ENCODE data around the gene GLRA3. TPM values are rescaled to one million over a fixed set of nuclear protein-coding genes. Genes with fewer than 3 reads are reported as not detected.

The GLRA3 gene
- total and polyA plus RNA-seq, 2 donors (not counting 3 experiments of a cell fraction or from before 2014, with no cell fraction given) = not detected

- ChIA-PET CTCF (no interaction called here), POLR2A (no interaction called here)
- no peak overlapping the region for H3K27ac ChIP-seq (ENCODE audit: insufficient read depth, low read depth, low read length)
- H3K4me2 ChIP-seq (ENCODE audit: insufficient read depth, low read length) = no peak overlapping the region
- H2AFZ ChIP-seq (ENCODE audit: low read depth, low read length) = no peak overlapping the region
- no peaks in the 10 kb centered on the region for H3K4me1 ChIP-seq (ENCODE audit: control insufficient read depth, extremely low read depth, insufficient read depth, low read length)
- H3K9me3 ChIP-seq (replicated peaks; ENCODE audit: control insufficient read depth, insufficient read depth, low read length) = no peaks in the 10 kb centered on the region
- intact Hi-C loops (cut with micrococcal nuclease) = no loop called here
- no peak overlapping the region for H3K9ac ChIP-seq (replicated peaks; ENCODE audit: extremely low read depth, insufficient read depth, low read length)
- H3K9me1 ChIP-seq (replicated peaks; ENCODE audit: control insufficient read depth, extremely low read depth, insufficient read depth, low read length) = no peaks in the 10 kb centered on the region
- no TSS peak for BruUV-seq (replicated peaks)
- no peak overlapping the region for H3K4me3 ChIP-seq (replicated peaks in 1 of 3; ENCODE audit: insufficient read depth in 1 of 3, low read depth in 1 of 3, low read length in 3 of 3)
- dilution Hi-C loops (cut with MboI; ENCODE audit: extremely low pct_ligation_motif_present, low sequenced_read_pairs) = no loop called here
- DNase-seq (ENCODE audit: low read depth, low spot score) (no peak), FAIRE-seq (no peak)
- H3K27me3 ChIP-seq (ENCODE audit: control insufficient read depth in 2 of 2, insufficient read depth in 2 of 2, low read length in 2 of 2) = no peaks in the 10 kb centered on the region
- TF ChIP-seq POLR2AphosphoS5 (IDR thresholded peaks at IDR 0.05; ENCODE audit: insufficient read depth, low read depth, low read length) (no peak), EZH2 (IDR thresholded peaks at IDR 0.05; ENCODE audit: borderline replicate concordance, low read depth, low read length, severe bottlenecking) (no peak), JUN (IDR thresholded peaks at IDR 0.05; ENCODE audit: borderline replicate concordance, insufficient read depth, insufficient read length, low read depth) (no peak), MAX (IDR thresholded peaks at IDR 0.05; ENCODE audit: insufficient read depth, insufficient read length) (no peak), MYC (IDR thresholded peaks at IDR 0.05; ENCODE audit: low read depth, low read length) (no peak), POLR2A (IDR thresholded peaks at IDR 0.05; ENCODE audit: low read depth, low read length) (no peak)
- H3K36me3 ChIP-seq (ENCODE audit: control insufficient read depth in 2 of 2, extremely low read depth in 1 of 2, insufficient read depth in 2 of 2, low read length in 2 of 2) = no peaks in the 10 kb centered on the region
- no peaks in the 10 kb centered on the region for H4K20me1 ChIP-seq (replicated peaks; ENCODE audit: control insufficient read depth, extremely low read depth, insufficient read depth, low read length)
- H3K79me2 ChIP-seq (ENCODE audit: control insufficient read depth, insufficient read depth, low read length) = no peaks in the 10 kb centered on the region
Measured at GRCh38 chr4:174697896-174698295, 131.2 kb downstream of the GLRA3 start.

GRCh38 chr4:174697202-174697601 is 131.8 kb downstream of the GLRA3 start:
- Histone ChIP-seq H3K27me3 (ENCODE audit: control insufficient read depth in 2 of 2, insufficient read depth in 2 of 2, low read length in 2 of 2) (no peaks in the 10 kb centered on the region), H3K79me2 (ENCODE audit: control insufficient read depth, insufficient read depth, low read length) (no peaks in the 10 kb centered on the region), H3K4me3 (replicated peaks in 1 of 3; ENCODE audit: insufficient read depth in 1 of 3, low read depth in 1 of 3, low read length in 3 of 3) (no peak overlapping the region), H3K27ac (ENCODE audit: insufficient read depth, low read depth, low read length) (no peak overlapping the region), H2AFZ (ENCODE audit: low read depth, low read length) (no peak overlapping the region), H3K4me2 (ENCODE audit: insufficient read depth, low read length) (no peak overlapping the region), H3K9ac (replicated peaks; ENCODE audit: extremely low read depth, insufficient read depth, low read length) (no peak overlapping the region), H3K36me3 (ENCODE audit: control insufficient read depth in 2 of 2, extremely low read depth in 1 of 2, insufficient read depth in 2 of 2, low read length in 2 of 2) (no peaks in the 10 kb centered on the region), H3K9me3 (replicated peaks; ENCODE audit: control insufficient read depth, insufficient read depth, low read length) (no peaks in the 10 kb centered on the region), H3K4me1 (ENCODE audit: control insufficient read depth, extremely low read depth, insufficient read depth, low read length) (no peaks in the 10 kb centered on the region), H3K9me1 (replicated peaks; ENCODE audit: control insufficient read depth, extremely low read depth, insufficient read depth, low read length) (no peaks in the 10 kb centered on the region), H4K20me1 (replicated peaks; ENCODE audit: control insufficient read depth, extremely low read depth, insufficient read depth, low read length) (no peaks in the 10 kb centered on the region)
- no peak for FAIRE-seq
- no TSS peak for BruUV-seq (replicated peaks)
- TF ChIP-seq GATA2 (IDR thresholded peaks at IDR 0.05; ENCODE audit: insufficient read depth, insufficient read length, low read depth, low read length) = no peak
- no peak for TF ChIP-seq FOS (IDR thresholded peaks at IDR 0.05; ENCODE audit: borderline replicate concordance, insufficient read depth, low read length)
- TF ChIP-seq POLR2AphosphoS5 (IDR thresholded peaks at IDR 0.05; ENCODE audit: insufficient read depth, low read depth, low read length) = no peak
- no peak for TF ChIP-seq EZH2 (IDR thresholded peaks at IDR 0.05; ENCODE audit: borderline replicate concordance, low read depth, low read length, severe bottlenecking)
- no peak for TF ChIP-seq POLR2A (IDR thresholded peaks at IDR 0.05; ENCODE audit: low read depth, low read length)
- no peak for TF ChIP-seq MAX (IDR thresholded peaks at IDR 0.05; ENCODE audit: insufficient read depth, insufficient read length)
- TF ChIP-seq CTCF (IDR thresholded peaks at IDR 0.05; ENCODE audit: extremely low read depth in 1 of 2, insufficient read depth in 1 of 2, low read depth in 1 of 2, low read length in 2 of 2) = no peak
- no peak for TF ChIP-seq JUN (IDR thresholded peaks at IDR 0.05; ENCODE audit: borderline replicate concordance, insufficient read depth, insufficient read length, low read depth)
- TF ChIP-seq MYC (IDR thresholded peaks at IDR 0.05; ENCODE audit: low read depth, low read length) = no peak
- ChIA-PET POLR2A (no interaction called here), CTCF (no interaction called here)
- intact Hi-C loops (cut with micrococcal nuclease) = no loop called here
- dilution Hi-C loops (cut with MboI; ENCODE audit: extremely low pct_ligation_motif_present, low sequenced_read_pairs) = no loop called here
- DNase-seq (ENCODE audit: low read depth, low spot score) = no peak
